ENCODE results near the gene BAIAP3.

The BAIAP3 gene

DNA sequence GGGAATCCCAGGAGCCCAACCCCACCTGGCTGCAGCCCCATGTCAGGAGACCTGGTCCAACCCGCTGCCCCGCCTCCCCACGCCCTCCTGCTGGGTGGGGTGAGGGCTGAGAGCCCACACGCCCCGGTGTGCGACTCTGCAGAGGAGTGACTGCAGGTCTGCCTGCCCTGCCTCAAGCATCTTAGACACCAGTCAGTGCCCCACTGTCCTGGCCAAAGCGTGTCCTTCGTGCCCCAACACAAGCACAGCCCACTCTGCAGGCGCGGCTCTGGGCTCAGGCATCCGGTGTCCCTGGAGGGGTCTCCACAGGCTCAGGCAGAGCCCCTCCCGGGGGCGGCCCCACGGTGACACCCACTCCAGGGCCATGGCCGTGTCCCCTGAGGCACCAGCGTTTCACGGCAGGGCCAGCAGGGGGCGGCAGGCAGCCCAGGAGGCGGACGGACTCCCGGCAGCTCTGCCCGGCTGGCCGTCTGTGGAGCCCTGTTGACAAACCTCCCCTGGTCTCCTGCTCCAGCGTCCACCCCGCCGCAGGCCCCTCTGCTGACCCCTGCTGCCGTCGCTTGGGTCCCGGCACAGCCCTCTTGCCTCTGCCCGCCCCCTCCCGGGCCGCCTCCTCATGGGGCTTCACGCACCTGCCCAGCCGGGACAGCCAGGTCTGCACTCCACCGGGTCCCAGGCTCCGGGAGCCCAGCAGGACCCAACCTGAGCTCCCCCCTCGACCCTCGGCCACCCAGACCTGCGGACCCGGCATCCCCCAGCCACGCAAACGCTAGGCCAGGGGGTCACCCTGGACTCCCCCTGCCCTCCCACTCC lies 32.6 kb upstream of the BAIAP3 start:
- peak; percentile 43 to 65 for DNase-seq (ENCODE audit: low read depth in 2 of 2)

- DNase-seq (ENCODE audit: low read depth in 2 of 2) = no peak
These were observed 31.9 kb upstream of the BAIAP3 start for GRCh38 chr16:1301562-1301961.

GRCh38 chr16:1305823-1306222 lies 27.6 kb upstream of the BAIAP3 start:
- DNase-seq (ENCODE audit: low read depth in 2 of 2) = no peak

DNA sequence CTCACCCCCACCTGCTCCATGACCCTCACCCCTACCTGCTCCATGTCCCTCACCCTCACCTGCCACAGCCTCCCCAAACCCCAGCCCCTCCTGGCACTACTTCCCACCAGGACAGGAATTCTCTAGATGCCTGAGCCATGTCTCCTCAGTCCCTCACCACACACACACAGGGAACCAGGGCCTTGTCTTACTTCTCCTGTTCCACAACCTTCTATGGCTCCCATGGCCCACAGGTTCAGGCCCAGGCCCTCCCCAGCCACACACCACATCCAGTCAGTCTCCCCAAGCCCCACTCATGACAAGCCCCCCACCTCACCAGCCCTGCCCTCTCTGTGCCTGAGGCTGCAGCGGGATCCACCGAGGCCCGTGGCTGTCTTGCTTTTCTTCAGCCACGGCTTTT lies 27.1 kb upstream of the BAIAP3 start:
- DNase-seq (ENCODE audit: low read depth in 2 of 2) = no peak

DNA sequence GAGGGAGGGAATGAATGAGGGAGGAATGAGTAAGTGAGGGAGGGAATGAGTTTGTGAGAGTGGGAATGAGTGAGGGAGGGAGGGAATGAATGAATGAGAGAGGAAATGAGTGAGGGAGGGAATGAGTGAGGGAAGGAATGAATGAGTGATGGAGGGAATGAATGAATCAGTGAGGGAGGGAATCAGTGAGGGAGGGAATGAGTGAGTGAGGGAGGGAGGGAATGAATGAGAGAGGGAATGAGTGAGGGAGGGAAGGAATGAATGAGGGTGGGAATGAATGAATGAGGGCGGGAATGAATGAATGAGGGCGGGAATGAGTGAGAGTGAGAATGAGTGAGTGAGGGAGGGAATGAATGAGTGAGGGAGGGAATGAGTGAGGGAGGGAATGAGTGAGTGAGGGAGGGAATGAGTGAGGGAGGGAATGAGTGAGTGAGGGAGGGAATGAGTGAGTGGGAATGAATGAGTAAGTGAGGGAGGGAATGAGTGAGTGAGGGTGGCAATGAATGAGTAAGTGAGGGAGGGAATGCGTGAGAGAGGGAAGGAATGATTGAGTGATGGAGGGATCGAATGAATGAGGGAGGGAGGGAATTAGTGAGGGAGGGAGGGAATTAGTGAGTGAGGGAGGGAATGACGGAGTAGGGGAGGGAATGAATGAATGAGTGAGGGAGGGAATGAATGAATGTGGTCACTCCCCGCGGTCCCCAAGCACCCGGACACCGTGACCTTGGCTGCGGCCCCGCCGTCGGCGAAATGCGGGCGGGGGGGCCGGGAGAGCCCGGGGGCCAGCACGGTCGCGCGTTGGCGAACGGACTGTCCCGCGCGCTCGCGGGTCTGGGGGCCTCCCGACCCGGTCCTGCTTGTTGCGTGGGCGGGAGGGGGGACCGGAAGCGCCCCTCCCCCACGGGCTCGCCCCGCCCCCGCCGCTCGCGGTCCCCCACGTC lies 25.1 kb upstream of the BAIAP3 start:
- no peak for DNase-seq (ENCODE audit: low read depth in 2 of 2)

- peak; percentile 92 to 96 for DNase-seq (ENCODE audit: low read depth in 2 of 2)
These were observed 24.2 kb upstream of the BAIAP3 start, which contains the start of gene UBE2I for GRCh38 chr16:1308977-1309885. Gene UBE2I, plus strand, starts transcription at chr16:1309636. Its CDS starts 4,395 bp downstream, at chr16:1314031.

DNA sequence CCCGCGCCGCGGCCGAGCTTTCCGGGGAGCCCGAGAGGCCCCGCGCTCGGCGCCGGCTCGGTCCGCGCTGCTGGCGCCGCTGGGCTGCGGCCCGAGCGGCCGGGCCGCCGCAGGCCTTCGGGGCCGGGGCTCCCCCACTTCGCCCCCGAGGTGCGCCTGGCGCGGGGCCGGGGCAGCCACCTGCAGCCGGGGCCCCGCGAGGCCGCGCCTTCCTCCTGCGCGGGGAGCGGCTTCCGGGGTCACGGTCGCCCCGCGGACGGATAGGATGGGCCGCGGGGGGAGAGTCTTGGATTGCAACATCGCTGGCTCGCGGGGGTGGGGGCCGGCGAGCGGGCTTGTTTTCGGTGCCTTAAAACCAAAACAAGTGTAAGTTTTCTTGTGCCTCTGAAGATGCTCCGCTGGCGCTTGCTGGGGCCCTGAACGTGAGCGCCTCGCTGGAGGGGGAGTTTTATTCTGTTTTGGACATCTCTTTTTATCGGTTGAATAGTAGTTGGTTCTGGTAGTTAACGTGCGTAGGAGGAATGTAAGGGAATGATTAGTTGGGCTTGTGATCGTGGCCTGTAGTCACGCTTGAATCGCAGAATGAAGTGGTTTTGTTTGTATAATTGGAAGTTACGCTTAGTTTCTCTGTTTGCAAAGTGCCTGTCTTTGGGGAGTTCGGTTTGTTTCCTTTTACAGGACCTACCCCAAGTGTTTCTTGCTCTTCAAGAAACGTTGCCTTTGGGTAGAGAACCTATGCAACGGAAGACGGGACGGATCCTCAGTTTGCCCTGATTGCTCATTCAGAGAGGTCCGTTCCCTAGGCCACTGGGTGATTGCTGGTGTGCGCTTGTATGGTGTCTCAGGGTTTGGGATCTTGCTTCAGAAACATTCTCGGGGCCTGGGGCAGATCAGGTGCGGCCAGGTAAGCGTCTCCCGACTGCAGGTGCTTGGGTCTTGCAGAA lies 23.3 kb upstream of the BAIAP3 start:
- peak; percentile 26 to 62 for DNase-seq (ENCODE audit: low read depth in 2 of 2)

- DNase-seq (ENCODE audit: low read depth in 2 of 2) = no peak
These were observed 22.6 kb upstream of the BAIAP3 start for GRCh38 chr16:1310832-1311200.

GRCh38 chr16:1311212-1311737 lies 22.2 kb upstream of the BAIAP3 start:
- DNase-seq (ENCODE audit: low read depth in 2 of 2) = no peak

DNA sequence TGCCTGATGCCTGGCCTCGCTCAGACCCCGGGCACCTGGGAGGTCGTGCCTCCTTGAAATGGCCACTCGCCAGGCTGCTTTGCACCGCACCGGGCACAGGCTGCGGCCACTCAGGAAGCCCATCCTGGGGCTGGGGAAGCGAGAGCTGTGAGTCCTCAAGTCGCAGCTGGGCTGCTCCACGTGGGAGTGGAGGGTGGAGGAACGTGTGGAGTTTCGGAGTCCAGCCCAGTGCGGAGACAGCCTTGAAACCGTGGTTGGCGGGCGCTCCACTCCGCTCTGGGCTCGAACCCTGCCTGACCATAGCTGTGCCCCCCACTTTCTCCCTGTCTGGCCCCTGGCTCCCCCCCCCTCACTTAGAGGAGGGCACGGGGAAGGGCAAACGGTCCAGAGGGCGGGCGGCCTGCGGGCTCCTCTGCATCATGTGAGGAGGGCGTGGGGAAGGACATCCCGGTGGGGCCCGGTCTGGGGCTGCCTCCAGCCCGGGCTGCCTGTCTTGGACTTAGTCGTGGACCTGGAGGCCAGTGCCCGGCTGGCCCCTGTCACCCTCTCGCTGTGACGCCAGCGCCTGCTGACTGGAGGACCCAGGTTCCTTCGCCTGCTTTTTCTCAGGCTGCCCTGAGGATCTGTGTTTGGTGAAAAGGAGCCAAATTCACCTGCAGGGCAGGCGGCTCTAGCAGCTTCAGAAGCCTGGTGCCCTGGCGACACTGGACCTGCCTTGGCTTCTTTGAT lies 21.5 kb upstream of the BAIAP3 start:
- no peak for DNase-seq (ENCODE audit: low read depth in 2 of 2)

DNA sequence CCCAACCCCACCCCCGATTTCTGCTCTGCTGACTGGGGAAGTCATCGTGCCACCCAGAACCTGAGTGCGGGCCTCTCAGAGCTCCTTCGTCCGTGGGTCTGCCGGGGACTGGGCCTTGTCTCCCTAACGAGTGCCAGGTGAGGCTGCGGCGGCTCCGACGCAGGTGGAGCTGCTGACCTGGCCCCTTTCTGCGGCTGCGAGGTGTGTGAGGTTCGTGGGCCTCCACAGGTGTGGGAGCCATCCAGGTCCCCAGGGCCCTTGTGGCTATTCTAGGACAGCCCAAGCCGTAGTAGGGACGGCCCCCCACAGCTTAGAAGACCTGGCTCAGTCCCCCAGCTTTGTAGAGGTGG lies 21.0 kb upstream of the BAIAP3 start:
- no peak for DNase-seq (ENCODE audit: low read depth in 2 of 2)

GRCh38 chr16:1312903-1313302 lies 20.5 kb upstream of the BAIAP3 start:
- no peak for DNase-seq (ENCODE audit: low read depth in 2 of 2)

GRCh38 chr16:1313721-1314369 lies 19.6 kb upstream of the BAIAP3 start:
- no peak for DNase-seq (ENCODE audit: low read depth in 2 of 2)

DNA sequence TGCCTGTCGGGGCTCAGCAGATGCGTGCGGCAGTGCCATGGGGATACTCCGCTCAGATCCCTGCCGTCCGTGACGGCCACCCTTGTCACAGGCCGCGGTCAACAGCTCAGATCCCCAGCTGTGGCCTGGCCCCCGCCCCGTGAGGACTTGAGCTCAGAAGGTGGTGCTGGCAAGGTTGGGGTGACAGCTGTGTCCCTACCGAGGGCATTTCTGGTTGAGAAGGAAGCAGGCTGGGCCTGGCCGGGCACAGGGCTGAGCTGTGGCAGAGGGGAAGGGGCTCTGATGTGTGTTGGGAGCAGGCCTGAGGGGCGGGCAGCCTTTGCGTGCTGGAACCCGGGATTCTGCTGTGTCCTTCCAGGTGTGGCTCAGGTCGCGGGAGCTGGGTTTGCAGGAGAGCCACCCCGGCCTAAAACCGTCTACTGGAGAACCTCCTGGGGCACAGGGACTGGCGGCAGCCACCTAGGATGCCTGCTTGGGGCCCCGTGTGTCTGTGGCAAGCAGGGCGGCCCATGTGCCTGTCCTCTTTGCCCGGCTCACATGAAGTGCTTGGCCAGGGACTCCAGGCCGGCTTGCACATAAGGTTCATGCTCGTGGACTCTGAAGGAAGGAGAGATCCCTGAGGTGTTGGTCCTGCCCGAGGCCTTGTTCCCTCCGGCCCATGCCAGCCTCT lies 18.9 kb upstream of the BAIAP3 start:
- no peak for DNase-seq (ENCODE audit: low read depth in 2 of 2)

DNA sequence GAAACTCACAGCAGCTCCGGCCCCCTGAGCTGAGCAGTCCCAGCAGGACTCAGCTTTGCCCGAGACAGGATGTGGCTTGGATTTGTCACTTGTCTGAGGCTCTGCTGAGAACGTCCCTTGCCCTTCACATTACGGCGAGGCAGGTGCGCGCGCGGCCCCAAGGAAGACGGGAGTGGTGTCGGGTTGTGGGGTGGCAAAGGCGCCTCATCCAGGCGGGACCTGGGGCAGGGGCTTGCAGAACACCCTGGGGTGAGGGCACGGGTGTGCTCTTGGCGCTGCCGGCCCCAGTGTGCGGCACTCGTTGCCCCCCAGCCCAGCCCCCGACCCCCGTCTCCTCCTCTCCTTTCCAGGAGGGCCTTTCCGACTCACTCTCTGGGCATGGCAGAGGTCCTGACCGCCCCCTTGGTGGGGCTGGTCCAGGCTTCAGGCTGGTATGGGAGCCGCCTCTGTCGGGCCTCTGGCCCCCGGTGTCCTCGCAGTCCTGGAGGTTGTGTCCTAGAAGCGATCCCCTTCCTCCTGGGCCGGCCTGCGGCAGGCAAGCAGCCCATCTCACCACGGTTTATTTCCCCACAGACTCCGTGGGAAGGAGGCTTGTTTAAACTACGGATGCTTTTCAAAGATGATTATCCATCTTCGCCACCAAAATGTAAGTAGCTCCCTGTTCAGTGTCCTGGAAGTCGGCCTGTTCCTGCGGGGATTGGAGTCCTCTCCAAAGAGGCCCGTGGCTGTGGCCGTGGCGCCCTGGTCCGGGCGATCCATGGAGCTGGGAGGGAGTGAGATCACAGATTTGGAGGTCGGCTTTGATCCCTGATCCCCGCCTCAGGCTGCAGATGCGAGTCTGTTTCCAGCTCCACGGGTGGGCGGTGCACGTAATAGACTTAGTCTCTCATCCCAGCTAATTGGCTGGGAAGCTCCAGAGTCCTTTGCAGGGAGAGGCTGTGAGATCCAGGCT lies 18.1 kb upstream of the BAIAP3 start:
- no peak for DNase-seq (ENCODE audit: low read depth in 2 of 2)

GRCh38 chr16:1316033-1316405 lies 17.4 kb upstream of the BAIAP3 start:
- no peak for DNase-seq (ENCODE audit: low read depth in 2 of 2)

DNA sequence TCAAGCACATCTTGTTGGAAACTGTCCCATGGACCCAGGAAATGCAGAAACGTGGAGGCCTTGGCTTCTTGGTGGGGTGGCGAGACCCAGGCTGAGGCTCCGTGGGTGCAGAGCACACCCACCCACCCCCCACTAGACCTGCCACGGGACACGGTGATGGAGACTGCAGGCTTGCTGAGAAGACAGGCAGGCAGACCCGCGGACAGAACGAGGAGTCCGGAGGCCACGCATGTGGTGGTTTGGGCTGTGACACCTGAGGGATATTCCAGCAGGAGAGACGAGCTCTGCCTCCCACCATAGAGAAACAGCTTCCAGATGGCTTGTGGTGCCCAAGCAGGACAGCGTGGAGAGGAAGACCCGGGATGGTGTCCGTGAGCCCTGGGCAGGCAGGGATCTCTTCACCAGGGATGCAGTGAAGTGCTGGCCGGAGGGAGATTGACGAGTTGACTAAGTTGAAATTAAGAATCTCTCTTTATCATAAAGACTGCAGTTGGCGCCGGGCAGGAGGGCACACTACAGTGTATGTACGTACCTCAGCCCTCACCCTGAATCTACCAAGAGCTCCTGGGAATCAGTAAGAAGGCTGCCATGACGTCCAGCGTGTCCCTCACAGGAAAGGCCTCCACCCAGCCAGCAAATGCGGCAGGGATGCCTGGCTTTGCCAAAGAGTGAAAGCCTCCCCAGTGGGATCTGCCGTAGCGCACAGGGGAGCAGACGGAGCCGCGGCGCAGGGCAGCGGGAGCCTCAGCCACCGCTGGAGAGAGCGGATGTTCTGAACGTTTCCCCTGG lies 15.8 kb upstream of the BAIAP3 start:
- DNase-seq (ENCODE audit: low read depth in 2 of 2) = no peak
